K562 (cell line): ENCODE results near the gene GAL3ST2. TPM values are rescaled to one million over a fixed set of nuclear protein-coding genes. Genes with fewer than 3 reads are reported as not detected.

Experiments used
- ATAC-seq: fragments of 200-7000 bp; cut with Tn5 transposase; 3 replicates; pipeline ENCODE4 v1.9.1; 2020; ENCODE audit warnings: moderate library complexity
- BruUV-seq: library from RNA; stranded (reverse); fragments of 400-500 nt; replicated peaks from 2 replicates; lab custom pipeline; 2021; lab: Mats Ljungman, UMichigan
- CTCF ChIA-PET: fragments of 300-600 bp; formaldehyde crosslinking; extraction: SDS; loops from one replicate; lab custom pipeline; 2021; ENCODE audit warnings: low intra/inter-chr PET ratio; lab: Yijun Ruan, JAX
- POLR2A ChIA-PET: fragments of 300-600, 350-650 bp; sonication (Branson Sonifier 250); formaldehyde crosslinking; extraction: SDS; loops from one replicate; lab custom pipeline; 2021; ENCODE audit warnings: antibody characterized with exemption, inconsistent platforms; lab: Yijun Ruan, JAX
- DNase-seq, 4 experiments: peaks; one replicate each; pipeline versions ENCODE4 v3.0.0 to v3.0.0-alpha.2; 2011 to 2018; ENCODE audit warnings: low spot score in 3 of 4, mixed read lengths in 3 of 4; ENCODE audit errors: extremely low read depth in 1 of 4
- FAIRE-seq: peaks from 2 replicates; lab custom pipeline; 2011; peaks lifted over from hg19 to GRCh38; lab: Jason Lieb, UNC
- H2AFZ ChIP-seq: 2 replicates; pipeline ENCODE4 v1.6.0; 2011; ENCODE audit warnings: low read depth, low read length, control low read depth, inconsistent platforms
- H3K27ac ChIP-seq: fragments of 200-600 bp; 3 replicates; pipeline ENCODE4 v1.8.0; 2011; ENCODE audit warnings: low read depth, mild to moderate bottlenecking, control low read depth, inconsistent platforms, low read length, moderate library complexity, mixed read lengths; ENCODE audit errors: extremely low read depth
- H3K27me3 ChIP-seq, 2 experiments: fragments of 300-600 bp in 1 of 2; 2 replicates in 1 of 2; 3 replicates in 1 of 2; pipeline versions ENCODE4 v1.6.0 to v1.8.0; 2011; ENCODE audit warnings: inconsistent platforms in 2 of 2, low read length in 2 of 2, mild to moderate bottlenecking in 1 of 2, mixed read lengths in 1 of 2, moderate library complexity in 1 of 2; ENCODE audit not compliant: control insufficient read depth in 2 of 2, insufficient read depth in 2 of 2
- H3K36me3 ChIP-seq: fragments of 300-600 bp; 3 replicates; pipeline ENCODE4 v1.8.0; 2011; ENCODE audit warnings: mild to moderate bottlenecking, low read length, inconsistent platforms; ENCODE audit not compliant: control insufficient read depth, insufficient read depth
- H3K4me1 ChIP-seq, 2 experiments: fragments of 200-600 bp in 1 of 2; replicated peaks in 1 of 2; 2 replicates in 1 of 2; 3 replicates in 1 of 2; pipeline versions ENCODE4 v1.5.1 to v1.8.0; 2011; ENCODE audit warnings: inconsistent platforms in 2 of 2, low read length in 2 of 2, mild to moderate bottlenecking in 1 of 2, mixed read lengths in 1 of 2, moderate library complexity in 1 of 2; ENCODE audit not compliant: control insufficient read depth in 2 of 2, insufficient read depth in 2 of 2
- H3K4me2 ChIP-seq: 2 replicates; pipeline ENCODE4 v1.6.1; 2011; ENCODE audit warnings: low read length, control low read depth, inconsistent platforms, mixed read lengths; ENCODE audit not compliant: insufficient read depth
- H3K4me3 ChIP-seq: fragments of 200-600 bp; sonication (generic), shearing (Covaris generic); 2 replicates; pipeline ENCODE4 v1.5.1; 2016; ENCODE audit warnings: control low read depth, inconsistent platforms
- H3K79me2 ChIP-seq: fragments of 200-600 bp; 3 replicates; pipeline ENCODE4 v1.8.0; 2011; ENCODE audit warnings: low read length, inconsistent platforms; ENCODE audit not compliant: control insufficient read depth, insufficient read depth
- H3K9ac ChIP-seq, 2 experiments: 2 replicates each; pipeline versions ENCODE4 v1.6.0 to v1.6.1; 2011; ENCODE audit warnings: low read depth in 2 of 2, low read length in 2 of 2, control low read depth in 1 of 2, inconsistent platforms in 1 of 2, mild to moderate bottlenecking in 1 of 2, mixed read lengths in 1 of 2; ENCODE audit not compliant: insufficient read depth in 1 of 2
- H3K9me1 ChIP-seq: one replicate; pipeline ENCODE4 v1.6.0; 2011; ENCODE audit warnings: inconsistent platforms, mild to moderate bottlenecking, low read length, moderate library complexity; ENCODE audit not compliant: control insufficient read depth, insufficient read depth
- H3K9me3 ChIP-seq: replicated peaks from 2 replicates; pipeline ENCODE4 v1.5.1; 2011; ENCODE audit warnings: low read depth, low read length, inconsistent platforms; ENCODE audit not compliant: control insufficient read depth, insufficient read depth
- H4K20me1 ChIP-seq: replicated peaks from 2 replicates; pipeline ENCODE4 v1.6.1; 2011; ENCODE audit warnings: low read length, inconsistent platforms, mixed read lengths; ENCODE audit not compliant: control insufficient read depth, insufficient read depth
- COPS2 ChIP-seq: fragments of 450-650 bp; conservative IDR thresholded peaks from 2 replicates; pipeline ENCODE4 v1.6.1; 2016; ENCODE audit warnings: mild to moderate bottlenecking, moderate library complexity
- POLR2G ChIP-seq: fragments of 200-400 bp; formaldehyde crosslinking; IDR thresholded peaks from 2 replicates; pipeline ENCODE4 v1.6.1; 2017; ENCODE audit warnings: low read depth, mild to moderate bottlenecking, antibody characterized with exemption, low read length, moderate library complexity
- SMARCB1 ChIP-seq: IDR thresholded peaks from 2 replicates; pipeline ENCODE4 v1.6.1; 2011; ENCODE audit warnings: improper control_type of control experiment, low read depth; ENCODE audit not compliant: insufficient read length
- THRAP3 ChIP-seq: fragments of 450-650 bp; IDR thresholded peaks from 2 replicates; pipeline ENCODE4 v1.6.1; 2016; ENCODE audit warnings: mild to moderate bottlenecking, inconsistent platforms, borderline replicate concordance
- ZNF707 ChIP-seq: fragments of 250-450 bp; sonication (Bioruptor Pico); conservative IDR thresholded peaks from 2 replicates; pipeline ENCODE4 v1.8.0; 2022; ENCODE audit warnings: inconsistent platforms, mild to moderate bottlenecking, moderate library complexity
- WGBS: fragments of 100-300 bp; shearing (Covaris generic); methylation state at CpG from one replicate; pipeline ENCODE4 v1.1.6; 2016; ENCODE audit warnings: low coverage, mixed read lengths; ENCODE audit not compliant: insufficient coverage; ENCODE audit errors: missing lambda C conversion rate; 5-methylcytosine and 5-hydroxymethylcytosine counted together
- in situ Hi-C: fragments of 300-500 bp; cut with MboI; formaldehyde crosslinking; loops from 4 replicates; pipeline ENCODE4 v1.15.0; 2018; ENCODE audit warnings: inconsistent platforms, mixed read lengths
- intact Hi-C: fragments of 100-400 bp; cut with micrococcal nuclease; formaldehyde crosslinking; loops from 2 replicates; pipeline ENCODE4 v1.14.2; 2022
- polyA plus RNA-seq, 8 experiments: library from polyadenylated mRNA; depleted of rRNA in 4 of 8; stranded (reverse) in 5 of 8; unstranded in 3 of 8; fragments of >200 nt; fragmentation: Nextera tagmentation in 2 of 8; fragmentation: Illumina TruSeq in 1 of 8; extraction: Ambion mirVana in 2 of 8; extraction: Trizol in 1 of 8; gene quantifications; 2 replicates each; pipeline versions ENCODE4 v1.2.1 to v1.2.3, GENCODE V29; 2011 to 2014; ENCODE audit warnings: inconsistent platforms in 1 of 8, missing spikeins in 1 of 8
- total RNA-seq, 7 experiments: library from RNA; depleted of rRNA in 6 of 7; stranded (reverse); fragments of >200 nt in 6 of 7; fragmentation: Illumina TruSeq in 2 of 7; extraction: Trizol in 2 of 7; gene quantifications; 2 replicates each; pipeline versions ENCODE4 v1.2.1 to v1.2.3, GENCODE V29; 2011 to 2021; ENCODE audit warnings: low replicate concordance in 1 of 7

Gene GAL3ST2
- total and polyA plus RNA-seq, 9 of the 15 experiments (the other 6 are each of a cell fraction or from before 2014, with no cell fraction given), result 0.42 TPM; not detected in 8

GRCh38 chr2:241738040-241738686 is 38.5 kb upstream of the GAL3ST2 start:
- in situ Hi-C loops, result no loop called here
- Histone ChIP-seq H3K4me3 (no peak overlapping the region), H3K79me2 (peaks cover 19% of the 10 kb centered on the region), H4K20me1 (no peaks in the 10 kb centered on the region), H2AFZ (no peak overlapping the region), H3K4me1 (peaks cover 0 to 49% of the 10 kb centered on the region in 2 experiments; a peak in 3 of 5 replicates), H3K36me3 (peaks cover 19% of the 10 kb centered on the region; the same call in 1 of the 3 replicates), H3K9ac (peak overlapping the region in 1 of 2 experiments; percentile 52; a peak in 1 of 4 replicates), H3K27ac (no peak overlapping the region), H3K4me2 (no peak overlapping the region), H3K27me3 (no peaks in the 10 kb centered on the region), H3K9me3 (no peaks in the 10 kb centered on the region), H3K9me1 (no peaks in the 10 kb centered on the region)
- CTCF ChIA-PET, result no interaction called here
- POLR2A ChIA-PET, result interaction anchor here (1.1 kb wide), 1 partner anchor 10 kb away, joined by 3 read pairs; no protein-coding TSS in a partner anchor
- intact Hi-C loops, result no loop called here
- ATAC-seq (no peak), FAIRE-seq (no peak), DNase-seq (no peak)
- no TSS peak for BruUV-seq
- no peak for TF ChIP-seq THRAP3
- no peak for TF ChIP-seq SMARCB1
- TF ChIP-seq ZNF707 (CRISPR knock-in tag), result no peak
- TF ChIP-seq POLR2G, result peak; percentile 33; the same call in 1 of the 2 replicates
- TF ChIP-seq COPS2, result no peak
- 93% methylated on average over 5 of the region's 17 CpGs for WGBS
